Loucy (cell line): Measurements from ENCODE around the gene TARBP2.

ENCODE experiments used
- H2AFZ ChIP-seq: fragments of 200-600 bp; sonication (generic); 2 replicates; pipeline ENCODE4 v1.6.0; 2016; ENCODE audit warnings: antibody characterized with exemption, mild to moderate bottlenecking, low read length, moderate library complexity
- H3F3A ChIP-seq: fragments of 200-600 bp; 2 replicates; pipeline ENCODE4 v1.6.0; 2016; ENCODE audit warnings: antibody characterized with exemption, low read depth, mild to moderate bottlenecking
- H3K27me3 ChIP-seq: fragments of 200-600 bp; sonication (generic); 2 replicates; pipeline ENCODE4 v1.6.1; 2014; ENCODE audit warnings: low read length, mild to moderate bottlenecking; ENCODE audit not compliant: insufficient read depth, poor library complexity, severe bottlenecking
- H3K36me3 ChIP-seq: fragments of 200-600 bp; sonication (generic); 2 replicates; pipeline ENCODE4 v1.6.1; 2016; ENCODE audit warnings: low read length; ENCODE audit not compliant: insufficient read depth
- H3K4me1 ChIP-seq: fragments of 200-600 bp; sonication (generic); 2 replicates; pipeline ENCODE4 v1.5.1; 2014; ENCODE audit warnings: low read length, mild to moderate bottlenecking; ENCODE audit not compliant: insufficient read depth, poor library complexity, severe bottlenecking
- H3K4me2 ChIP-seq: fragments of 200-600 bp; sonication (generic); 2 replicates; pipeline ENCODE4 v1.6.0; 2014; ENCODE audit warnings: antibody characterized with exemption, low read length, low read depth, mild to moderate bottlenecking; ENCODE audit not compliant: poor library complexity, severe bottlenecking
- H3K4me3 ChIP-seq: fragments of 200-600 bp; sonication (generic); 2 replicates; pipeline ENCODE4 v1.5.1; 2014; ENCODE audit warnings: low read length, mild to moderate bottlenecking, mixed read lengths; ENCODE audit not compliant: poor library complexity, severe bottlenecking
- H3K79me2 ChIP-seq: fragments of 200-600 bp; sonication (generic); 2 replicates; pipeline ENCODE4 v1.6.1; 2014; ENCODE audit warnings: low read length; ENCODE audit not compliant: insufficient read depth
- H3K9ac ChIP-seq: fragments of 200-600 bp; sonication (generic); 2 replicates; pipeline ENCODE4 v1.6.0; 2014; ENCODE audit warnings: mild to moderate bottlenecking, low read depth, low read length, moderate library complexity; ENCODE audit not compliant: poor library complexity, severe bottlenecking
- H3K9me2 ChIP-seq: fragments of 200-600 bp; sonication (generic); replicated peaks from 2 replicates; pipeline ENCODE4 v1.6.1; 2016; ENCODE audit warnings: low read depth, low read length, mixed read lengths
- H3K9me3 ChIP-seq: fragments of 200-600 bp; sonication (generic); 2 replicates; pipeline ENCODE4 v1.6.1; 2014; ENCODE audit warnings: mild to moderate bottlenecking, antibody characterized with exemption, low read length, low read depth; ENCODE audit not compliant: insufficient read depth
- H4K20me1 ChIP-seq: fragments of 200-600 bp; sonication (generic); 2 replicates; pipeline ENCODE4 v1.6.0; 2014; ENCODE audit warnings: antibody characterized with exemption, low read length, mild to moderate bottlenecking; ENCODE audit not compliant: insufficient read depth, poor library complexity, severe bottlenecking
- EZH2phosphoT487 ChIP-seq: fragments of 200-600 bp; IDR thresholded peaks from 2 replicates; pipeline ENCODE4 v1.6.1; 2018; ENCODE audit warnings: antibody characterized with exemption, mild to moderate bottlenecking, moderate library complexity, borderline replicate concordance
- TF ChIP-seq, protein P1 (sequence below): fragments of 200-600 bp; sonication (generic); conservative IDR thresholded peaks from 2 replicates; pipeline ENCODE4 v1.5.1; 2014; ENCODE audit warnings: mild to moderate bottlenecking, antibody characterized with exemption, low read length

Gene TARBP2

DNA sequence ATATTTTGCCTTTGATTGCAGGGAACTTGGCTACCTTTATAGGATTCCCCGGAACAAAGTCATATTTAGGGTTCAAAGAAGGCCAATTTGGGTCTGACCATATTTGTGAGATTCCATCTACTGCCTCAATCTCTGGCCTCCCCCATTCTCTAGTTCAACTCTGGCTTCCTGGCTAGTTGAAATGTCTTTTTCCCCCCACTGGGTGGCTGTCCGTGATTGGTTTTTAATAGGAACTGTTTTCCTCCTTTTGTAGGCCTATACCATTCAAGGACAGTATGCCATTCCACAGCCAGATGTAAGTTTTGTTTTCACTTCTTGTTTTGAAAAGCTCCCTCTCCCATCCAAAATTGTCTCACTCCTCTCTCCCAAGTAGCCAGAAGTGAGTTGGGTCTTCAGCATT is 35.4 kb upstream of the TARBP2 start:
- Histone ChIP-seq H3K4me3 (no peak overlapping the region), H3K4me1 (peaks cover 32% of the 10 kb centered on the region), H3K27me3 (no peaks in the 10 kb centered on the region), H3K9me2 (no peaks in the 10 kb centered on the region), H3K9me3 (no peaks in the 10 kb centered on the region), H2AFZ (no peak overlapping the region), H3K4me2 (no peak overlapping the region), H4K20me1 (peaks cover 90% of the 10 kb centered on the region), H3K9ac (no peak overlapping the region), H3K36me3 (peaks cover 100% of the 10 kb centered on the region), H3F3A (peaks cover 3% of the 10 kb centered on the region), H3K79me2 (peaks cover 86% of the 10 kb centered on the region)
- TF ChIP-seq, protein P1, sequence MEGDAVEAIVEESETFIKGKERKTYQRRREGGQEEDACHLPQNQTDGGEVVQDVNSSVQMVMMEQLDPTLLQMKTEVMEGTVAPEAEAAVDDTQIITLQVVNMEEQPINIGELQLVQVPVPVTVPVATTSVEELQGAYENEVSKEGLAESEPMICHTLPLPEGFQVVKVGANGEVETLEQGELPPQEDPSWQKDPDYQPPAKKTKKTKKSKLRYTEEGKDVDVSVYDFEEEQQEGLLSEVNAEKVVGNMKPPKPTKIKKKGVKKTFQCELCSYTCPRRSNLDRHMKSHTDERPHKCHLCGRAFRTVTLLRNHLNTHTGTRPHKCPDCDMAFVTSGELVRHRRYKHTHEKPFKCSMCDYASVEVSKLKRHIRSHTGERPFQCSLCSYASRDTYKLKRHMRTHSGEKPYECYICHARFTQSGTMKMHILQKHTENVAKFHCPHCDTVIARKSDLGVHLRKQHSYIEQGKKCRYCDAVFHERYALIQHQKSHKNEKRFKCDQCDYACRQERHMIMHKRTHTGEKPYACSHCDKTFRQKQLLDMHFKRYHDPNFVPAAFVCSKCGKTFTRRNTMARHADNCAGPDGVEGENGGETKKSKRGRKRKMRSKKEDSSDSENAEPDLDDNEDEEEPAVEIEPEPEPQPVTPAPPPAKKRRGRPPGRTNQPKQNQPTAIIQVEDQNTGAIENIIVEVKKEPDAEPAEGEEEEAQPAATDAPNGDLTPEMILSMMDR: no peak
- TF ChIP-seq EZH2phosphoT487: no peak

DNA sequence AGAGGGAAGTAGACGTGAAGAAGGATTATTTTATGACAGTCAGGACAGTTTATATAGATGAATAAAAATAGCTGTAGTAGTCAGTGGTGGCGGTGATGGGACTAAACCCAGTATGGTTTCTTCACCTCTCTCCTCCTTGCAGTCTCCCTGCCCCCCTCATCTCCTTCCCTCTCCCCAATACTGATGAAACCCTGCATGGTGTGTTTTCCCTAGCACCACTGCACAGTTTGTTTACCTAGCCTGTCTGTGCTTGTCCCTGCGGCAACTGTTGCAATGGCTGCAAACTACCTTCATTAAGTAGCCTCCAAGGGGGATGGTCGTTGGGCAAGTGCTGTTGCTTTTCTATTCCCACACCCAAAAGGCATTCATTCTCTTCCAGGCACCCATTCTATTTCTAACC is 34.4 kb upstream of the TARBP2 start:
- H3K4me1 ChIP-seq: peaks cover 23% of the 10 kb centered on the region
- peaks cover 99% of the 10 kb centered on the region for H3K36me3 ChIP-seq
- H3K79me2 ChIP-seq: peaks cover 84% of the 10 kb centered on the region
- no peaks in the 10 kb centered on the region for H3K9me3 ChIP-seq
- peaks cover 86% of the 10 kb centered on the region for H4K20me1 ChIP-seq
- H3K9me2 ChIP-seq: no peaks in the 10 kb centered on the region
- H3F3A ChIP-seq: peaks cover 3% of the 10 kb centered on the region
- H3K27me3 ChIP-seq: no peaks in the 10 kb centered on the region
- TF ChIP-seq EZH2phosphoT487: no peak
- TF ChIP-seq, protein P1: no peak
- no peak overlapping the region for H3K9ac ChIP-seq
- no peak overlapping the region for H2AFZ ChIP-seq
- H3K4me3 ChIP-seq: no peak overlapping the region
- no peak overlapping the region for H3K4me2 ChIP-seq

DNA sequence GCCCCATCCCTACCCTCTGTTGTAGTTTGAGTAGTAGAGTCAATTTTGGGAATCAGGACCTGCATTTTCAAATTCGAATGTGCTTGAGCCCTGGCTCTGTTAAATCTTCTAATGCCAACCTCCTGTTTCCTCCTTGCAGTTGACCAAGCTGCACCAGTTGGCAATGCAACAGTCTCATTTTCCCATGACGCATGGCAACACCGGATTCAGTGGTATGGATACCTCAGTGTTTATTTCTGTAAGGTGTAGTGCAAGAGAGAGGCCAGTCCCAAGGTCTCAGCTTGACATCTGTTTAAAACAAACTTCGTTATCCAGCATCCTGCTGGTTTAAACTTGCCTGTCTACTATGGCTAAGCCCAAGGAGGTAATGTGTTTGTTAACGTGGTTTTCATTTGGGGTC is 34.0 kb upstream of the TARBP2 start:
- Histone ChIP-seq H3F3A (peaks cover 3% of the 10 kb centered on the region), H3K9ac (no peak overlapping the region), H3K9me3 (no peaks in the 10 kb centered on the region), H4K20me1 (peaks cover 86% of the 10 kb centered on the region), H3K4me1 (peaks cover 19% of the 10 kb centered on the region), H3K4me2 (no peak overlapping the region), H3K36me3 (peaks cover 99% of the 10 kb centered on the region), H3K27me3 (no peaks in the 10 kb centered on the region), H2AFZ (no peak overlapping the region), H3K9me2 (no peaks in the 10 kb centered on the region), H3K4me3 (no peak overlapping the region), H3K79me2 (peaks cover 84% of the 10 kb centered on the region)
- TF ChIP-seq, protein P1: no peak
- no peak for TF ChIP-seq EZH2phosphoT487
